M059J (cell line): ENCODE data around the gene NR3C2. TPM values are rescaled to one million over a fixed set of nuclear protein-coding genes. Genes with fewer than 3 reads are reported as not detected.

ENCODE experiments used
- DNase-seq: peaks from one replicate; pipeline ENCODE4 v3.0.0-alpha.2; 2012; ENCODE audit warnings: low read depth
- total RNA-seq: library from RNA; depleted of rRNA; stranded (reverse); fragments of >200 nt; shearing (Covaris generic); gene quantifications from 2 replicates; pipeline ENCODE4 v1.2.3, GENCODE V29; 2014

NR3C2 gene
- total RNA-seq, 1 experiment from 2014 or later: 0.15 TPM

DNA sequence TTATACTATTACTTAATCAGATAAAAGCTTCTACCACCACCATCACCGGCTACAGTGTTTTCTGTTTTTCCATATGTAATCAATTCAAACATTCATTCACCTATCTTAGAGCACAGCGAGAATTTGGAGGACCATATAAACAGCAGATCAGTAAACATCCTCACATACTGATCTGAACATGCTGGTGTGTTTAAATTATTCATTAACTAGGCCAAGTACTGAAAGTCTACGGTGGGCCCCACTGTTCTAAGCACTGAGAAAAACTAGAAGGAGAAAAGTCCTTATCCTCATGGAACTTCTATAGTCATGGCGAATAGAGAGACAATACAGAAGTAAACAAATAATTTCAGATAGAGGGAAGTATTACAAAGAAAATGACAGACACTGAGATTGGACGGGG, 176.6 kb downstream of the NR3C2 start:
- no peak for DNase-seq

DNA sequence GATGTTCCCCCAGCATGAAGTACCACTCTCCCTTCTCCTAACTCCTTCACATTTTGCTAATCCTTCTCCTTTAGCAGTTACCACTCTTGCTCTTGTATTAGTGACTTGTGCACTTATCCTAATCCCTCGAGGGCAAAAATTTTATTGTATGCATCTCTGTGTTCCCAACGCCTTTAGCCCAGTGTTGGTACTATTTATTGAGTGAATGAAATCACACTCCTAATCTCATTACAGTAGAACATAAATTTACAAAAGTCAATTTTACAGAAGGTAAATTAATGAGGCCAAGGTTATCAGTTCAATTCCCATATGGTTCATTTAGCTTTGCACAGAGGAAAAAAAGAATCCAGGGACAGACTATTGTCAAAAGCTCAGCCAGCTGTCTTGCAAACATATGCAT, 178.4 kb downstream of the NR3C2 start:
- DNase-seq: no peak

DNA sequence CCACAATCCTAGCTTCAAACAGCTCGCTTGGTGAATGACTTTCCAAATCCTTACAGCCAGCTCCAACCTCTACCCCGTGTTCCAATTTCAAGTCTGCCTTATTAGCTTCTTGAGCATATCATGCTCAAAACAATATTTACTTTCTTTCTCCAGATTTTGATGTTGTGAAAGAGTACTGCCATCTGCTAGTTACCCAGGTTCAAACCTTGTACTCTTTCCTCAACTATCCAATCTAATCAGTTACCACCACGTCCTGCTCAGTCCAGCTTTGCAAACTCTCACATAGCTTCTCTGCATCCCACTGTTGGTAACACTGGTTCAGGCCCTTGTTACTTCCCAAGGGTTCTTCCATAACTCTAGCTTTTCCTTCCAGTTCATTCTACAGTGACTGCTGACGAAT, 179.1 kb downstream of the NR3C2 start:
- DNase-seq: no peak

DNA sequence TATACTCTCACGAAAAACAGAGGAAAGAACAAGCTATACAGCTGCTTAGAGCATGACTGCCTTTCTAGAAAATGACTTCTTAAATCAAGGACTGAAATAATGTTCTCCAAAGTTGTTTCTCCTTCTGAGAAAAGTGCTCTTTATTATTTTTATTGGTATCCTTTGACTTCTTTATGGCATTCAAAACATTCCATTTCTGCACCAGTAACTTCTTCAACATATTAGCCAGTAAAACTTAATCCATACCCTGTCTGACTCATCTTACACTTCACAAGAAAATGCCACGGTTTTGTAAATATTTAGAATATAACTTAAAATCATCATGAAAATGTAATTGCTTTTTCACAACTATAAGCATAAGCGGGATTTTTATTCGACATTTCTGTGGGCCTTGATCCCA, 180.4 kb downstream of the NR3C2 start:
- peak; percentile 64 for DNase-seq

DNA sequence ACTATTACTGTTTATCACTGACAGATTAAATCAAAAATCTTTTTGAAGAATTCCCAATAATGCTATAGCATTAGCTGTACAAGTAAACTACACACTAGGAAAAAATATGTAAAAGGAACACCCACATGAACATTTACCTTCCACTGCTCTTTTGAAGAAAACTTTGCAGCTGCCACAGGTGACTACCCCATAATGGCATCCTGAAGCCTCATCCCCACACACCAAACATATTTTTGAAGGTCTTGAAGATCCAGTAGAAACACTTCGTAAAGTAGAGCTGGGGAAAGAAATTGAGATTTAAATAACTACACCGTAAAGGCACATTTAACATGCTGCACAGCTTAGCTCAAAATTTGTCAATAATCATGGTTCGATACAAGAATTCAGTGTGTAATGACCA, 182.4 kb downstream of the NR3C2 start:
- DNase-seq: no peak

DNA sequence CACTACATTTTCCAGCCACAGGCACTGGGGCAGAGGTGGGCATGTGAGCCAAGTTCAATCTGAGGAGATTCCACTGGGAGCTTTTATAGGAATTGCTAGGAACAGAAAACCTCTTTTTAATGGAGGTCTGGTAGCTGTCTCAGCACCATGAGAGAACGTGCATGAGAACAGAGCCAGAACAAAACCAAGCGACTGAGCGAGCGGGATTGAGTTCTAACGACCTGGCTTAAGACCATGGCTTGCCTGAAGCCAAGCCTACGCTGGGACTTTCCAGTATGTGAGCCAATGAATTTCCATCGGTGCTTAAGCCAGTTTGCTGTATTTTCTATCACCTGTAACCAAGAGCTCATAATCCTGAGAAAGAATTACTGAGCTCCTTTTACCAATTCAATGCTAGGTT, 183.7 kb downstream of the NR3C2 start:
- no peak for DNase-seq

DNA sequence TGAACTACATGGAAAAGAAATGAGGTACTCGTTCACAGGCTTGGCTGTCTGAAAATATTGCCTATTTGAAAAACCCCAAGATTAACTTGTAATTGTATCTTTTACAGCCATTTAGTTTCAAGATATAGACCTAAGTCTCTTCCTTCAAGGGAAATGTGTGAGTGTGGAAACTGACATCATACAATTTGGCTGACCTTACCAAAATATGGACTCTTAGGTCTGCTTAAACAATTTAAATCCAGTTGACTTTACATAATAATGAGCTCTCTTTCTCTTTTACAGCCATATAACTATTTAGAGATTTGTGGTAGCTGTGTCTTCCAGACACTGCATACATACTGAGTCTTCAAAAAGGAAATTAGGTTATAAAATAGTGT, 186.9 kb downstream of the NR3C2 start:
- no peak for DNase-seq

DNA sequence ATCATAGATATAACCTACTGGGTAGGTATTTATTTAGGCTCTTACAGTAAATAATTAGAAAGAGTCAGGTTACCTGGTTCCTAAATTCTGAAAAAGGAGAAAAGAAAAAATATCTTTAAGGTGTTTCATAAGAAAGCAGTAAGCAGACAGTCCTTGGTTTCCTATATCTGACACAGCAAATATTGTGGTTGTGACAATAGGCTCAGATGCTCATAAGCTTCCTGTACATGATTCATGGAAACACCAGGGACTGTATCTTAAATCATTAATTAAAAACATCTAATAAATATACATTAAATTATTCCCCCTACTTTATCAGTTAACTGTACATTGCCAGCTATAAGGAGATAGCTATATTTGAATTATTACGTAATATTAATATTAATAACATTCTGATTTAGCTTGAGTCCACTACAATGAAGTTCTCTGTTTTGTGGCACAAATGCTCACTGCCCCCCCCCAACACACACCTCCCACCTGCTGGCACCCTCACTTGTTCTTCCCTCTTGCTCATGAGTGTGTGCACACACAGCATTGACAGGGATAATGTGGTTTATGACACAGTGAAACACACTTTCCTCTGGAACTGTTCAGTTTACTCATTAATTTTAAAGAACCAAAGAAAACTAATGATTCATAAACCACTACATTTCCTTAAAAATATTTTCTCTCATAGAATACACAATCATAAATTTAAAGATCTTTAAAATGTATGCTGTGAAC, 187.4 kb downstream of the NR3C2 start:
- no peak for DNase-seq

DNA sequence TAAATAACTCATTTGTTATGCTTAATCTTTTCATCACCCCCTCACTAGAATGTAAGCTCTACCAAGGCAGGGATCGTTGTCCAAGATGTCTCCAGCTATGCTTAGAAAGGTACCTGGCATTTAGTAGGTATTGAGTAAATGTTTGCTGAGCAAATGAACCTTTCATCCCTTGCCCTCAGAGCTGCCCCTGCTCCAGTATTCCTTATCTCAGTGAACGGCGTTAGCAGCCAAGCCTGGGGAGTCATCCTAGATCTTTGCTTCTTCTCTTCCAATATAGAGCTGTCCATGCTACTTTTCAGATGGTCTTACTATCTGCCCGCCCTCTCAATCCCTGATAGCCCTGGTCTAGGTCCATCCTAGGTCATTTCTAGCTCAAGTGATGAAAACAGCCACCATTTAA, 188.4 kb downstream of the NR3C2 start:
- DNase-seq: no peak

DNA sequence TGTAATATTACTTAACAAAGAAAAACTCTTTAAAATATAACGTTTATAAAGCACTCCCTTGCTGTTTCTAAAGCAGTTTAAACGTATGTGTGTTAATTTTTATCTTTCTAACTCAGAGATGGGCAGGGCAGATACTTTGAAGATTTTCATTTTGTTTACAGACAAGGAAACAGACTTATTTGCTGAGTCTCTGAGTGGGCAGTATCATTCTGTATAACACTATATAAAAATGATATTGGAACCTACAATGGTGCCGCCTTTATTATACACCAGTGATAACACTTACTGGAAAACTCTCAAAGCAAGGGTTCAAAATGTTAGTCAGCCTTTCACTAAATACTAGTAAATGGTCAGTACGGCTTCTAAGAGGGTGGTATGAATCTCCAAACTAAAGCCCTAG, 193.4 kb downstream of the NR3C2 start:
- no peak for DNase-seq

DNA sequence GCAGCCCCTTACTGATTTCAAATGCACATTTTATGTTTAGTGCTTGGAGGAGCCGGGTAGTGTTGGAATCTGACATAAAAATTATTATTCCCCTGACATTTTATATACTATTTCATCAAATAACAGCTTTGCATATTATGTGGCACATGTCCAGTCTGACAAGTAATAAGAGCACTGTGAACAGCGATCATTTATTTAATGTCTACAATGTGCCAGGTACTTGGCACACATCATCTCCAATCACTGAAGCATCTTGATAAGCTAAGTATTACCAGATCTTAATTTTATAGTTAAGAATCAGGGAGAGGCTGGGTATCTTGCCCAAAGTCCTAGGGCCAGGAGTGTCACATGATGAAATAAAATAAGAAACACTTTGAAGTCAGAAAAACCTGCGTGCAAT, 197.2 kb downstream of the NR3C2 start:
- DNase-seq: no peak

DNA sequence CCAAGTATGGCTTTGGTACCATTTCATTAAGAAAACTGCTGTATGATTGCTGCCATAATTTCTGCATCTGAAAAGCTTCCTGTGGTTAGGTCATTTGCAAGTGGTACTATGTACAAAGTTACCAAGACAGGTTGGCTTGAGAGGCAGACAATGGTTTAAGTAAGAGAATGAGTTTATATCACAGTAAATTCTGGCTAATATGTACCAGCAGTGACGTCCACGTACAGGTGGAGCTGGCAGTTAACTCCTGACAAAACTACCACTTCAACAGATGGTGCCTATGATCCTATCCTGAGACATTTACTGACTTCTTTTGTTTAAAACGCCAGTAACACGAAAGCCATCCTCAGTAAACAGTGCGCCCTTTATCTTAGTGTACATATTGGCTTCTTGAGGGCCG, 198.4 kb downstream of the NR3C2 start:
- DNase-seq: no peak

DNA sequence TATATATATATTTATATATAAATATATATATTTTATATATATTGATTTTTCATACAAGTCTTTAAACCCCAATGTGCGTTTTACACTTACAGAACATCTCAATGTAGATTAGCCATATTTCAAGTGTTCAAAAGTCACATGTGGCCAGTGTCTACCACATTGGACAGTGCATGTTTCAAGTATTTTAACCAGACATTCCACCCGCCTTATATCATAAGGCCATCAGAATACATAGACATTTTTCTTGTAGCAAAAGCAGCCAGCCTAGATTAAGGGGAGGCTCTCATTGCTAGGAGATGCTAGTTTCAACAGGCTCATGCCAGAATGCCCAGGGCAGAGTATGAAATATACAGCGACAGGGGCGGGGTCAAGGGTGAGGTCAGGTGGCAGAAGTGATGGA, 202.0 kb downstream of the NR3C2 start:
- no peak for DNase-seq

DNA sequence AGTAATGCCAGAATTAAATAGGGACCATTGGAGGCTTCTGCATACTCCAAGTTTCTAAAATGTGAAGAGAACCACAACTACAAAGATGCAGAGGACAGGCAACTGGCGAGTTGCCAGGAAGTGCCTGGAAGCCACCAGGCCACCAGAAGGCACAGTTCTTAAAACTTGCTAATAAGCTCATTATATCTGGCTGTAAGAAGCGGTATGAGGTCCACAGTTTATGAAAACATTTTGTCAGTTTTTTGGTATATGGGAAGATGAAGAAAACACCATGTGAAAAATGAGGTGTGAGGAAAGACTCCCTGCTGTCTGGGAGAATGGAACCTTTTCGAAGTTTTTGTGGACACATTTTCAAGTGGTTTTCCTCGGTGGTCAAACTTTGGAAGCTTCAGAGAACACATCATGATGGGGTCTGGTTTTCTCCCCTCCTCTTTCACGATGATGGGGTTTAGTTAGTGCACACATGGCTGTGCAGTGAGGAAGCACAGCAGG, 202.7 kb downstream of the NR3C2 start:
- DNase-seq: no peak

DNA sequence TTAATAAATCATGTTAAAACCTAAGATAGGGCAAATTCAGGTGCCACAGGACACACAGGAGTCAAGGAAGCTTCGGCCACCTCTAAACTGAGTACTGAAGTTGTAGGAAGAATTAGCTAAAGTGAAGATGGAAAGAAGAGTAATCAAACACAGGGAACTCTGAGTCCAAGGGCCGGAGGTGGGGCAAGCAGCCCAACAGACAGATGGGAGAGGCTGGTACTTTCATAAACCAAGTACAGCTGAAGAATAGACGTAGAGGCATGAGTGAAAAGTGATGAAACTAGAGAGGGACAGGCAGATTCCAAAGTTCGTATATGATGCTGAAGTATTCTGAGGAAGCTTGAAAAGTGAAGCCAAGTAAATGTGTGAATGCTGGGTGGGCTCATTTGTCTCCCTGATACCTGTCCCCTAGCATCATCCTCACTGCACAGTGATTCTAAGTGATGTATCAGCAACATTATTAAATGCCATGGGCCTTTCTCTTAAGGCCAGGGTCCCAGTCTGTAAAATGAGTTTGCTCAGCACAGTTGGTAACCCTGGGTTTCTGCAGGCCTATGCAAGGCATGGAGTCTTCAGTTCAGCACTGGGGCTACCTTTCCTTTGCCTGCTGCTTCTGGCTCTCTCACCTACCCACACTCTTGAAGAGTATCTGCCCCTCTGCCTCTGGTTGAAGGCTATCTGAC, 203.3 kb downstream of the NR3C2 start:
- no peak for DNase-seq

DNA sequence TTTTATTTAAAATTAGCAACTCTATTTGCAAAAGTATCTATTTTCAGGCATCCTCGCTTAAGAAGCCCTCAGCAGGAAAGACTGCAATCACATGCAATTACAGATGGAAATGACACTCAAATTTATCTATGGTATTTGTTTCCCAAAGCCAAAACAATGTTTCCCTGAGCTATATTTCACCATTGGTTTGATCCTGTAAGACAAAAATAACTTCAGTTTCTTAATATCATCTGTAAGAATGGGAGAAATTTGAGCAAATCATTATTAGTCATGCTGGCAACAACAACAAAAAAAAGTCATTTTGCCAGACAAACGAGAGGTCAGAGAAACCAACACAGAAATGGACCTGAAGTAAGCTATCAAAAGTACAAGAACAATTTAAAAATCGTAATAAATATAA, 204.1 kb downstream of the NR3C2 start:
- no peak for DNase-seq

DNA sequence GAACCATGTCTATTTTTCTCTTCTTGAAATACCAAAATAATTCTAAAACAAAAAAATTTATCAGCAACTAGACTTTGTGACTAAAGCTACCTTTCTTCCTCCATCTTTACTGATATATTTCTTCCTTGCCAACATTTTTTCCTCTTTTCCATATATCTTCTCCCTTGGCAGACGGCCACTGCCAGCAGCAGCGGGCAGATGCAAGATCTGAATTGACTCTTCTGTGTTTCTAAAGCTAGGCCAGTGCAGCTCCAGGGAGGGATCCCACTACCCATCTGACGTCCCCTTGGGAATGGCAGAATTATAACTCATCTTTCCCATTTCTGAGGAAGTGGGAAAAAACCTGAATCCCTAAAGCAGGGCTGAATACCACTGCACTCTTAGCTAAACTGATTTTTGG, 206.4 kb downstream of the NR3C2 start:
- DNase-seq: no peak

DNA sequence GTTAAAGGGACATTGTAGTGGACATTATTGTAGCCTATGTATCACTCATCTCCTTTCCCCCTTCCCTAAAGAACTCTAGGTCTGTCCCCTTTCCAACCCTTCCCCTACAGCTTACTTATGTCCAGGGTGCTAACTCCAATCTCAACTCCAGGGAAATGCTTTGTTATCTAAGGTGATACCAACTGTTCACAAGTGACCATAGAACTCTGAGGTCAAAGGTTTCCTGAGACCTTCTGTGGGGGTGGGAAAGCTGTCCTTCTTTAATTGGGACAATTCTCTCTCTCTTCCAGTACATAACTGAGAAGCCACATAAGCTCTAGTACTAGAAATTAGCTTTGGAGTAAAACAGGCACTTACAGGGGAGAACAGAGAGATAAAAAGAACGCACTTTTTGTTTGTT, 212.4 kb downstream of the NR3C2 start:
- DNase-seq: no peak

DNA sequence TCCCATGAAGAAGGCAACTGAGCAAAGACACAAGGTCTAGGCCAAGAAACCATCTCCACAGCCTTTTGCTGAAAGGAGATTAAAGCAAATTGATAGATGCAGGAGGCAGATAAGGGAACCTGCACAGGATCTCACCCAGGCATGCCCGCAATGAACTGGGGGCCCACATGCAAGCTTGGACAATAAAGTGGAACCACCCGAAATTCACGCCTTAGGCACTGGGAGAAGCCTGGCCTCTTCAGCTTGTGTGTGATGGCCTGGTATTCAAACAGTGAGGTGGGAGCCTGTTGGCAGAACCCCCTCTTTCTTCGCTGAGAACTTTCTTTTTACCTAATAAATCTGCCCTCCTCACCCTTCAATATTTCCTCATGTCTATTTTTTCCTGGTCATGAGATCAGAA, 213.2 kb downstream of the NR3C2 start:
- no peak for DNase-seq

DNA sequence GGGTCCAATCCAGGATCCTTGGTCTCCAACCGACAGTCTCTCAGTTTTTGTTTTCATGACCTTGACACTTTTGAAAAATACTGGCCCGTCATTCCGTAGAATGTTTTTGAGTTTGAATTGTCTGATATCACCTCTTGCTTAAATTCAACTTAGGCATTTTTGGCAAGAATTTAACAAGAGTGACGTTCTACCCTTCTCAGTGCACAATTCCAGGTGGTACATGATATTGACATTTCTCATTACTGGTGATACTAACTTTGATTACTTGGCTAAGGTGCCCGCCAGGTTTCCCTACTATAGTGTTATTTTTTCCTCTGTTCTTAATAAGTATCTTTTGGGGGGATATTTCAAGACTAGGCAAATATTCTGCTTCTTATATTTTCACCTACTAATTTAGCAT, 215.1 kb downstream of the NR3C2 start:
- DNase-seq: no peak

DNA sequence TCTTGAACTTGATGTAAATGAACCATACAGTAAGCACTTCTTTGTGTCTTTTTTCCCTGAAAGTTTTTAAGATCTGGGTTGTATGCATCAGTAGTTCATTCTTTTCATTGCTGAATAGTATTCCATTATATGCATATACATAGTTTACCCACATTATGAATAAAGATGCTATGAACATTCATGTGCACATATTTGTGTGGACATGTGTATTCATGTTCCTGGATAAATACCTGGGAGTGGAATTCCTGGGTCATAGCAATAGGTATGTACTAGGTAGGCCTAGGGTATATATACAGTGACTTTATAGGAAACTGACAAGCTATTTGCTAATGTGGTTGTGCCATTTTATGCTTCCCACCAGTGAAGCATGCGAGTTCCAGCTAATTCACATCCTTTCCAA, 215.9 kb downstream of the NR3C2 start:
- no peak for DNase-seq

DNA sequence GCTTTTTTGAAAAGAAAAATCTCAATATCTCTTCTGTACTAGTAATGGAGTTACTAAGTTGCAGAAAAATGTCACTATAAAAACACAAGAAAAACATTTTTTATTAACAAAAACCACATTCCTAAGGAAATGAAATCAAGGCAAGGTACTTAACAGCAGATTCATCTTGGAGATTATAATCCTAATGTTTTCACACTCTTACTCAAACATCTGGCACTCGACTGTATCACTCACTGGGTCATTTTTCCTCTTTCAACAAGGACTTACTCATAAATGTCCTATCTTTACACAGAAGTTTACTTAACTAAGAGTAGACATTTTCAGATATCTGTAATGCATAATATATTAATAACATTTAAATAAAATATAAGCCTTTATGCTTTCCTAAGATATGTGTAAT, 216.6 kb downstream of the NR3C2 start:
- DNase-seq: no peak

DNA sequence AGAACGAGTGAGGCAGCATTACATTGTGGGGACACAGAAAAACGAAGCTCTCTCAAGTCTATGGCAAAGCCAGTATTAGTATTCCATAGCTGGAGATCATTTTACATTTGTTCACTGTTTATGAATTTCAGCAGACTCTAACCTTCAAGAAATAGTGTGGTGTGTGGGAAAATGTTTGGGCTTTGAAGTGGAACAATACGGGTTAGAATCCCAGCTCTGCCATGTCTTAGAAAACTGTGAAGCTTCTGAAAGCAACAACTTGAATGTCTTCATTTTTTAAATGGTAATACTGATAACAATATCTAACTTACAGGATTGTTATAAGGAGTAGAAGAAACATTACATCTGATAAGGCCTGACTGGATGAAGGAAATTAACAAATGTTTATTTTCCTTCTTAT, 217.7 kb downstream of the NR3C2 start:
- no peak for DNase-seq
